Stimulated activated CD4-positive, alpha-beta T cell treated with anti-CD3 and anti-CD28 coated beads, Interleukin-15, amount 100 ng/mL, for 24 hours (primary cell): Measurements from ENCODE around the gene ACP2.

Source experiments
- DNase-seq: peaks from one replicate; pipeline ENCODE4 v3.0.0-alpha.2; 2020

ACP2 gene

GRCh38 chr11:47248664-47249377 is at the start of gene ACP2:
Gene ACP2 (minus strand): TSS chr11:47248814. CDS start chr11:47248789, 25 bp downstream.
- DNase-seq, result peak; percentile 92

GRCh38 chr11:47296045-47296444 is 47.4 kb upstream of the ACP2 start:
- no peak for DNase-seq

- DNase-seq, result no peak
Measured at GRCh38 chr11:47295385-47295784, 46.8 kb upstream of the ACP2 start.

GRCh38 chr11:47289856-47290255 is 41.2 kb upstream of the ACP2 start:
- no peak for DNase-seq

GRCh38 chr11:47288066-47288465 is 39.5 kb upstream of the ACP2 start:
- DNase-seq, result no peak

GRCh38 chr11:47285969-47286770 is 37.6 kb upstream of the ACP2 start:
- DNase-seq, result no peak

GRCh38 chr11:47284151-47284550 is 35.5 kb upstream of the ACP2 start:
- no peak for DNase-seq

- no peak for DNase-seq
Measured at GRCh38 chr11:47282462-47282861, 33.8 kb upstream of the ACP2 start.

- no peak for DNase-seq
Measured at GRCh38 chr11:47280860-47281259, 32.2 kb upstream of the ACP2 start.

GRCh38 chr11:47280099-47280498 is 31.5 kb upstream of the ACP2 start:
- no peak for DNase-seq

GRCh38 chr11:47278769-47279168 is 30.2 kb upstream of the ACP2 start:
- no peak for DNase-seq

- no peak for DNase-seq
Measured at GRCh38 chr11:47278058-47278457, 29.4 kb upstream of the ACP2 start.

- no peak for DNase-seq
Measured at GRCh38 chr11:47276923-47277322, 28.3 kb upstream of the ACP2 start.

GRCh38 chr11:47274495-47275235 is 26.1 kb upstream of the ACP2 start:
- DNase-seq, result no peak

- no peak for DNase-seq
Measured at GRCh38 chr11:47272706-47273105, 24.1 kb upstream of the ACP2 start.

- no peak for DNase-seq
Measured at GRCh38 chr11:47271961-47272661, 23.5 kb upstream of the ACP2 start.

GRCh38 chr11:47271328-47271727 is 22.7 kb upstream of the ACP2 start:
- DNase-seq, result no peak

- DNase-seq, result peak; percentile 42
Measured at GRCh38 chr11:47270331-47271271, 22.0 kb upstream of the ACP2 start.

GRCh38 chr11:47269829-47270305 is 21.3 kb upstream of the ACP2 start, which contains the start of gene MADD:
Gene MADD (plus strand): TSS chr11:47270133.
- DNase-seq, result peak; percentile 93

- DNase-seq, result peak; percentile 89
Measured at GRCh38 chr11:47269002-47269828, 20.6 kb upstream of the ACP2 start.
